CD4-positive, CD25-positive, alpha-beta regulatory T cell (primary cell): Measurements from ENCODE around the gene TAF8. TPM values are rescaled to one million over a fixed set of nuclear protein-coding genes. Genes with fewer than 3 reads are reported as not detected.

Source experiments
- ATAC-seq, 2 donors: fragments of 150-1000 bp; cut with Tn5 transposase; one replicate each; pipeline ENCODE4 v1.10.0; 2021; ENCODE audit warnings: low read depth in 2 of 2, moderate number of reproducible peaks in 2 of 2, moderate library complexity in 1 of 2
- DNase-seq, 3 donors: peaks; one replicate each; pipeline versions ENCODE4 v3.0.0 to v3.0.0-alpha.2; 2012 to 2022; ENCODE audit warnings: mixed read lengths in 1 of 3
- H3K27ac ChIP-seq: one replicate; pipeline ENCODE4 v1.7.0; 2013; ENCODE audit warnings: mild to moderate bottlenecking, low read length; ENCODE audit not compliant: insufficient read depth, poor library complexity, severe bottlenecking
- H3K27me3 ChIP-seq: one replicate; pipeline ENCODE4 v1.7.0; 2013; ENCODE audit warnings: low read length; ENCODE audit not compliant: control insufficient read depth, insufficient read depth
- H3K36me3 ChIP-seq: one replicate; pipeline ENCODE4 v1.7.0; 2013; ENCODE audit warnings: mild to moderate bottlenecking, low read length, moderate library complexity; ENCODE audit not compliant: control insufficient read depth, insufficient read depth
- H3K4me1 ChIP-seq: 2 replicates; pipeline ENCODE4 v1.7.0; 2013; ENCODE audit warnings: mild to moderate bottlenecking, low read length; ENCODE audit not compliant: insufficient read depth, control insufficient read depth, poor library complexity, severe bottlenecking
- H3K4me3 ChIP-seq: one replicate; pipeline ENCODE4 v1.7.0; 2013; ENCODE audit warnings: low read depth, mild to moderate bottlenecking, low read length, moderate library complexity
- H3K9me3 ChIP-seq, 2 experiments: 1 replicate in 1 of 2; 2 replicates in 1 of 2; pipeline ENCODE4 v1.7.0; 2013; ENCODE audit warnings: low read length in 2 of 2, mild to moderate bottlenecking in 1 of 2, moderate library complexity in 1 of 2; ENCODE audit not compliant: control insufficient read depth in 2 of 2
- H3K27ac Mint-ChIP-seq, 3 donors: one replicate each; pipeline ENCODE4 v1.8.0; 2020 to 2022; ENCODE audit warnings: mild to moderate bottlenecking in 3 of 3, mixed read lengths in 3 of 3, moderate library complexity in 2 of 3
- H3K27me3 Mint-ChIP-seq: one replicate; pipeline ENCODE4 v1.8.0; 2022; ENCODE audit warnings: mild to moderate bottlenecking, mixed read lengths
- H3K36me3 Mint-ChIP-seq: one replicate; pipeline ENCODE4 v1.8.0; 2020; ENCODE audit warnings: mixed read lengths
- H3K4me1 Mint-ChIP-seq, 4 donors: one replicate each; pipeline ENCODE4 v1.8.0; 2020 to 2022; ENCODE audit warnings: mixed read lengths in 4 of 4, mild to moderate bottlenecking in 1 of 4
- H3K4me3 Mint-ChIP-seq, 4 donors: one replicate each; pipeline ENCODE4 v1.8.0; 2020 to 2022; ENCODE audit warnings: mild to moderate bottlenecking in 4 of 4, mixed read lengths in 4 of 4, moderate library complexity in 3 of 4
- H3K9me3 Mint-ChIP-seq, 7 donors: one replicate each; pipeline ENCODE4 v1.8.0; 2020 to 2022; ENCODE audit warnings: mixed read lengths in 7 of 7, mild to moderate bottlenecking in 3 of 7, moderate library complexity in 2 of 7
- polyA plus RNA-seq, 4 donors: library from polyadenylated mRNA; unstranded; fragments of 300-500 nt; fragmentation: Illumina TruSeq; gene quantifications; one replicate each; pipeline ENCODE4 v1.2.3, GENCODE V29; 2021
- total RNA-seq: library from RNA; stranded (reverse); gene quantifications from one replicate; pipeline ENCODE4 v1.2.3, GENCODE V29; 2022

The TAF8 gene
- total and polyA plus RNA-seq, 5 donors from 2014 or later, result 15.9 to 46.7 (median 22.6) TPM

DNA sequence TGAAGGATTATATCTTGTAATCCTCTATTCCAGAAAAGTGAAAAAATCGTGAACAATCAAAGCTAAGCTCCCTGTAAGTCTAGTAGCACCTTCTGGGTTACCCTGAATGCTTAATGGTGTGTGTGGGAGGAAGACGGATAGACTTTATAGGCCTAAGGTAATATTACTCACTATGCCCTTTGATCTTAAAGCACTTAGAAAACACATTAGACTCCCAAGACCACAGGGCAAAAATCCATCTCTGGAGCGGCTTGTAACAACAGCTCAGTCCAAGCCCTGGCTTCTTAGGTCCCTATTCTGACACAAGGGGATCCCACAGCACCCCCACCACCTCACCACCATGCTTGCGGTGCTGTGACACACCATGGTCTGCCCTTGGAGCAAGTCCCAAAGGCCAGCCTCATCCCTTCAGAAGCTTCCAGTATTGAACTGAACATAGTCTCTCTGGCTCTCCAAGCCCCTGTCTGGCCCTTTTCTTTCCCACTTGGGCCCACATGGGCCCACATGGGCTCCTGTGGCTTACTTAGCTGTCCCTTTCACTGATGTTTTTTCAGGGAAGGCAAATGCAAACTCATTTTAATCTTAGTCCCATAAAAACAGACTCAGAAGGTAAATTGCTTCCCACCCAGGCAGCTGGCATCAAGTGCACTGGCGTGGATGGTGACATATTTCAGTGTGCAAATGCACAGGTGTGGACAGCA, 63.8 kb downstream of the TAF8 start:
- peaks cover 17% of the 10 kb centered on the region for H3K27me3 Mint-ChIP-seq
- no peak overlapping the region for H3K4me3 ChIP-seq
- H3K4me1 ChIP-seq, result no peaks in the 10 kb centered on the region
- DNase-seq, result no peak
- no peak overlapping the region for H3K27ac ChIP-seq
- no peaks in the 10 kb centered on the region for H3K36me3 ChIP-seq
- H3K4me1 Mint-ChIP-seq, result no peaks in the 10 kb centered on the region
- no peak overlapping the region for H3K27ac Mint-ChIP-seq
- H3K27me3 ChIP-seq, result no peaks in the 10 kb centered on the region
- no peak for ATAC-seq
- H3K4me3 Mint-ChIP-seq, result no peak overlapping the region
- H3K9me3 Mint-ChIP-seq, result peaks cover 0 to 2% (median 0%) of the 10 kb centered on the region in 7 donors
- no peaks in the 10 kb centered on the region for H3K9me3 ChIP-seq
- no peaks in the 10 kb centered on the region for H3K36me3 Mint-ChIP-seq

DNA sequence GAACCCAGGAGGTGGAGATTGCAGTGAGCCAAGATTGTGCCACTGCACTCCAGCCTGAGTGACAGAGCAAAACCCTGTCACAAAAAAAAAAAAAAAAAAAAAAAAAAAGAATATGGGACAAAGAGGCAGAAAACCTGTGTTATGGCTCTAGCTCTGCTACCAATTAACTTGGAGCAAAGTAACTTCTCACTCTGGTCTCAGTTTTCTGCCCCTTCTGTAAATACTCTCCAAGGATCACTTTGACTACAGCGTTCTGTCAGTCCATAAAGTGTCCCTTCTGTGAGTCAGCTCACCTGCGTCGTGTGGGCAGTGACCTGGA, 67.5 kb downstream of the TAF8 start:
- Histone ChIP-seq H3K27ac (no peak overlapping the region), H3K36me3 (no peaks in the 10 kb centered on the region), H3K4me1 (no peaks in the 10 kb centered on the region), H3K9me3 (no peaks in the 10 kb centered on the region), H3K27me3 (no peaks in the 10 kb centered on the region), H3K4me3 (no peak overlapping the region)
- Mint-ChIP-seq H3K4me1 (no peaks in the 10 kb centered on the region), H3K27ac (no peak overlapping the region), H3K36me3 (no peaks in the 10 kb centered on the region), H3K4me3 (no peak overlapping the region), H3K9me3 (peaks cover 0 to 2% (median 0%) of the 10 kb centered on the region in 7 donors), H3K27me3 (peaks cover 7% of the 10 kb centered on the region)
- ATAC-seq (no peak), DNase-seq (no peak)

DNA sequence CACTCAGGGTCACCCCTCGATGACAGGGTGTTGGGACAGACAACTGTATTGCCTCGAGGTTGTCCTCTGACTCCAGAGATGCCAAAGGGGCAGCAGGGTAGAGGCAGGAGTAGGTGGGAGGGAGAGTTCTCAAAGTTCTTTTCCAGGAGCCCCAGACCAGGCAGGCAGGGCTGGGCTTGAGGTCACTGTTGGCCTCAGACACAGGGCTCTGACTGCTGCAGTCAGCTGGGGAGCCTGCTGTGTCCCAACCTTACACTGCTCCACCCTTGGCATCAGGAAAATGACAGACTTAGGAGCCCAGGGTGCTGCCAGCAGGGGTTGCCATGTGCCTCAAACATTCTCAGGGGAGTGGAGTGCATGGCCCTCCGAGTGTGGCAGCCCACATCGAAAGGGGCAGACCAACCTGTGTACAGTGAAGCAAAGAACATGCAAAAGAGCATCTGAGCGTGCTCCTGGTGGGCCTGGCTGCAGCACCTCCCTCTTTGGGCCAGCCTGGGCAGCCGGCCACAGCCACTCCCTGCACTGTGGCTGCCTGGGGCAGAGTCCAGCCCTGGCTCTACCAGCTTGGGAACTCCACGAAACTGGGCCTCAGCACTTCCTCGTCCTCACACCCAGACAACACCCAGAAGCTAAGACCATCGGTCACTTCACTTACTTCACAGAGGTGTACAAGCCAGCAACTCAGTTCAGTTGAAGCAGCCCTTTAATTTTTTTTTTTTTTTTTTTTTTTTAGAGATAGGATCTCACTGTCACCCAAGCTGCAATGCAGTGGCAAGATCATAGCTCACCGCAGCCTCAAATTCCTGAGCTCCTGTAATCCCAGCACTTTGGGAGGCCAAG, 68.1 kb downstream of the TAF8 start:
- Mint-ChIP-seq H3K27me3 (peaks cover 7% of the 10 kb centered on the region), H3K27ac (no peak overlapping the region), H3K36me3 (no peaks in the 10 kb centered on the region), H3K9me3 (peaks cover 0 to 2% (median 0%) of the 10 kb centered on the region in 7 donors), H3K4me1 (no peaks in the 10 kb centered on the region), H3K4me3 (no peak overlapping the region)
- H3K9me3 ChIP-seq, result no peaks in the 10 kb centered on the region
- no peaks in the 10 kb centered on the region for H3K36me3 ChIP-seq
- ATAC-seq (no peak), DNase-seq (no peak)
- H3K4me1 ChIP-seq, result no peaks in the 10 kb centered on the region
- H3K4me3 ChIP-seq, result no peak overlapping the region
- H3K27ac ChIP-seq, result no peak overlapping the region
- no peaks in the 10 kb centered on the region for H3K27me3 ChIP-seq

DNA sequence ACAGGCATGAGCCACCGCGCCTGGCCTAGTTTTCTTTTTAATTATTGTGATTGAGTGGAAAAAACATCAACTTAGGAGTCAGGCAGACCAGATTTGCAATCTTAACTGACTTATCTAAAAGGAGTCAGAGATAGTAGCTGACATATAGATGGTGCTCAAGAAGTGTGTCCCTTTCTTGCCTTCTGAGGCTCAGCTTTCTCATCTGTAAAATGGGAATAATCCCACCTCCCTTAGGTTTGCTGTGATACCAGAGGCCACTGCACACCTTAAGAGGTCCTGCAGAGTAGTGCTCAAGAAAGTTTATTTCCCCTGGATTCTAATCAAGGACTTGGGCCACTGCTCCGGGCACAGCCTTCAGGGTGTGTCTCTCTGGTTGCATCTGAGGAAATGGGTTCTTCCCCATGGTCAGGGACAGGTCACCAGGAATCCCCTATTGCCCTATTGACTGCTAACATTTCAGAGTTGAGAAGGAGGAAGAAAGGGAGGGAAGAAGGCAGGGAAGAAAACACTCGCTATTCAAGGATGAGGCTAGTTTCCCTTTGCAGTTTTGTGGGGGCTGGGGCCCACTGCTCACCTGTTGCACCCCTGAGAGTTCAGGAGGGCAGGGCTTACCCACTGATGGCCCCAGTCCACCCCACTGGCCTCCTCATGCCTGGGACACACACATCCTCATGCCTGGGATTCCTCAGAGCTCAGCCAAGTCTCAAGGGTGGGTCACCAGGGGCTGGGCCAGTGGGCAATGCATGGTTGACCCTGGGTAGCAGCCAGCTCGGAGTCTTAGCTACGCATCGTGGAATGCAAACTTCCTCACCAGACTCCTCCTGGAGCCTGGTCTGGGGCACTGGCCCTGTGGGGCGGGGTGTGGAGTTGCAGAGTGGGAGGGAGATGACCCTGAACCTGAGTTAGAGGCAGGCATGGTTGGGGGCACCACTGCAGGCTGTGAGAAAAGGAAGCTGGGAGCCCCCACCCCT, 70.9 kb downstream of the TAF8 start:
- DNase-seq (no peak), ATAC-seq (no peak)
- Histone ChIP-seq H3K27ac (no peak overlapping the region), H3K4me1 (no peaks in the 10 kb centered on the region), H3K27me3 (no peaks in the 10 kb centered on the region), H3K9me3 (no peaks in the 10 kb centered on the region), H3K4me3 (no peak overlapping the region), H3K36me3 (no peaks in the 10 kb centered on the region)
- Mint-ChIP-seq H3K4me1 (no peaks in the 10 kb centered on the region), H3K27ac (no peak overlapping the region), H3K27me3 (peaks cover 7% of the 10 kb centered on the region), H3K4me3 (no peak overlapping the region), H3K36me3 (no peaks in the 10 kb centered on the region), H3K9me3 (peaks cover 0 to 2% (median 0%) of the 10 kb centered on the region in 7 donors)

DNA sequence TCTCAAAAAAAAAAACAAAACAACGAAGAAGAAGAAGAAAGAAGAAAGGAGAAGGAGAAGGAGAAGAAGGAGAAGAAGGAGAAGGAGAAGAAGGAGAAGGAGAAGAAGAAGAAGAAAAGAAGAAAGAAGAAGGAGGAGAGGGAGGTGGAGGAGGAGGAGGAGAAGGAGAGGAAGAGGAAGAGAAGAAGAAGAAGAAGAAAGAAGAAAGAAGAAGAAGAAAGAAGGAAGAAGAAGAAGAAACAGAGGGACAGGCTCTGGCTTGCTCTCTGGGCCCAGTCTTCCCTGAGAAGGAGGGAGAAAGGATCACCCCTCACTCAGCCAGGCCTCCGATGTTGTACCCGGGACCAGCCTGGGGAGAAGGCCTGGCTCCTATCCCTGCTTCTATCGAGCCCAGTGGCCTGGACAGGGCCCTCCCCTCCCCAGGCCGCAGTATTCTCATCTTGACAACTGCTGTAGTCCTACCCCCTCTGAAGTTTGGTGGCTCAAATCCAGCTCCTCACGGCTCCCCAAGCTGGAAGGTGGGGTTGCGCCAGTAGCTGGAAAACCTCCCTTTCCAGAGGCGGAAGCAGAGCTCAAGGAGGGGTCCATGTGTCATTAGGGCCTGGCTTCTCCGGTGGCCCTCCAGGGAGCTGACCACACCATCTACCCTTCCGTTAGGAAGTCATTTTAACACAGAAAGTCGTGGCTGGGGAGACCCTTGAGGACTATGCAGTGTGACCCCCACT, 73.2 kb downstream of the TAF8 start:
- H3K9me3 ChIP-seq, result no peaks in the 10 kb centered on the region
- no peaks in the 10 kb centered on the region for H3K4me1 ChIP-seq
- no peak for ATAC-seq
- H3K4me3 Mint-ChIP-seq, result no peak overlapping the region
- H3K27me3 Mint-ChIP-seq, result no peaks in the 10 kb centered on the region
- H3K9me3 Mint-ChIP-seq, result peaks cover 0 to 1% (median 0%) of the 10 kb centered on the region in 7 donors
- H3K4me1 Mint-ChIP-seq, result no peaks in the 10 kb centered on the region
- no peak overlapping the region for H3K27ac ChIP-seq
- H3K4me3 ChIP-seq, result no peak overlapping the region
- no peak for DNase-seq
- no peaks in the 10 kb centered on the region for H3K27me3 ChIP-seq
- H3K36me3 Mint-ChIP-seq, result no peaks in the 10 kb centered on the region
- no peaks in the 10 kb centered on the region for H3K36me3 ChIP-seq
- H3K27ac Mint-ChIP-seq, result no peak overlapping the region

DNA sequence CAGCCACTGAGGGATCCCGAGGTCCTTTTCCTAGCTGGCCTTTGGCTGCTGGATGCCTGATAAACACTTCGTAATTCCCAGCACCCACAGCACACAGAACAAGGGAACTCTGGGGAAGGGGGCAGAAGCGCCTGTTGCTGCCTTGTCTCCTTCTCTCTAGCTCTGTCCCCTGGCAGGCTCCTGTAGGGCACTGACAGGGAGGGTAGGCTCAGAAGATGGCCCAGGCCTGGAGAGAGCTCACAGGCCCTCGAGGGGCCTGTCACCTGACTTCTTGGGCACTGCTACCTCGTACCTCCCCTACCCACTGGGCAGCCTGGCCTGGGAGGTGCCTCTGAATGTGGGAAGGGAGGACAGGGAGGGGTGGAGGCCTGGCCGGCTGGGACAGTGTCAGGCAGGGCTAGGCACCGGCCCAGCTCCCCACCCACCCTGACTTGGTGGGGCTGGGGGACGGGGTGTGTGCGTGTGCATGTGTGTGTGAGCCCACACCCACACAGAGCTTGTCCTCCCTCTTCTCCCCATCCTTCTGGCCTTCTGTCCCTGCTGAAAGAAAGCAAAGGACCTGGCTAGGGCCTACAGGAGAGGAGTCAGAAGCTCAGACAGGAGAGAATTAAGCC, 74.0 kb downstream of the TAF8 start:
- Histone ChIP-seq H3K4me1 (no peaks in the 10 kb centered on the region), H3K36me3 (no peaks in the 10 kb centered on the region), H3K9me3 (no peaks in the 10 kb centered on the region), H3K4me3 (no peak overlapping the region), H3K27me3 (no peaks in the 10 kb centered on the region), H3K27ac (no peak overlapping the region)
- DNase-seq (no peak), ATAC-seq (no peak)
- Mint-ChIP-seq H3K27ac (no peak overlapping the region), H3K36me3 (no peaks in the 10 kb centered on the region), H3K27me3 (no peaks in the 10 kb centered on the region), H3K4me1 (no peaks in the 10 kb centered on the region), H3K9me3 (peaks cover 0 to 1% (median 0%) of the 10 kb centered on the region in 7 donors), H3K4me3 (no peak overlapping the region)

DNA sequence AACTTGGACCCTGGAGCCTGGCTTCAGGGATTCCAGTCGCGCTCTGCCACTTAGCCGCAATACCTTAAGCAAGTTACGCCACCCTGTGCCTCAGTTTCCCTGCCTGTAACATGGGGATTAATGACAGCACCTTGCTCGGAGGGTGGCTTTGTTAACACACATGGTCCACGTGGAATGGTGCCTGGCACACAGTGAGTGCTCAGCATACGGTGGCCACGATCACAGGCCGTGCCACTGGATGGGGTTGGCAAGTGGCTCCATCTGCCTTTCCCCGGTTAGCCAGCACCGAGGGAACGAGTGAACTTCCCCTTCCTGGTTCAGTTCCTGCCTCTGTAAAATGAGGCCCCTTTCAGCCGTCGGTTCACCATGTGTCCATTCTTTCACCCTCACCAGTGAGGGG, 74.9 kb downstream of the TAF8 start:
- Histone ChIP-seq H3K4me3 (no peak overlapping the region), H3K4me1 (no peaks in the 10 kb centered on the region), H3K36me3 (no peaks in the 10 kb centered on the region), H3K27me3 (no peaks in the 10 kb centered on the region), H3K27ac (no peak overlapping the region), H3K9me3 (no peaks in the 10 kb centered on the region)
- no peaks in the 10 kb centered on the region for H3K27me3 Mint-ChIP-seq
- H3K4me1 Mint-ChIP-seq, result no peaks in the 10 kb centered on the region
- H3K4me3 Mint-ChIP-seq, result no peak overlapping the region
- H3K9me3 Mint-ChIP-seq, result peaks cover 0 to 1% (median 0%) of the 10 kb centered on the region in 7 donors
- no peak overlapping the region for H3K27ac Mint-ChIP-seq
- ATAC-seq (no peak), DNase-seq (no peak)
- H3K36me3 Mint-ChIP-seq, result no peaks in the 10 kb centered on the region
